Caki2 (cell line): Measurements from ENCODE around the gene KMT5B. TPM values are rescaled to one million over a fixed set of nuclear protein-coding genes. Genes with fewer than 3 reads are reported as not detected.
A peak's percentile ranks its signal among the peaks of the same experiment; 100 is the strongest.
"Not testable (repeated sequence)": the region's sequence is repeated elsewhere in the genome, so short reads cannot be mapped to it uniquely, and the experiment has no call there.

ENCODE experiments used
- DNase-seq: peaks from one replicate; pipeline ENCODE4 v3.0.0-alpha.2; 2015; ENCODE audit warnings: low read depth
- in situ Hi-C: cut with HindIII; loops from 2 replicates; pipeline ENCODE4 v1.10.0; 2016; ENCODE audit warnings: low sequenced_read_pairs, low pct_unique_long_range_greater_than_20kb, mixed read lengths
- total RNA-seq: library from RNA; depleted of rRNA; stranded (reverse); fragments of >200 nt; shearing (Covaris generic); gene quantifications from 2 replicates; pipeline ENCODE4 v1.2.3, GENCODE V29; 2014; ENCODE audit warnings: low replicate concordance; rRNA removed

KMT5B gene
- total RNA-seq: 2.2 and 3.8 TPM in 2 replicates

DNA sequence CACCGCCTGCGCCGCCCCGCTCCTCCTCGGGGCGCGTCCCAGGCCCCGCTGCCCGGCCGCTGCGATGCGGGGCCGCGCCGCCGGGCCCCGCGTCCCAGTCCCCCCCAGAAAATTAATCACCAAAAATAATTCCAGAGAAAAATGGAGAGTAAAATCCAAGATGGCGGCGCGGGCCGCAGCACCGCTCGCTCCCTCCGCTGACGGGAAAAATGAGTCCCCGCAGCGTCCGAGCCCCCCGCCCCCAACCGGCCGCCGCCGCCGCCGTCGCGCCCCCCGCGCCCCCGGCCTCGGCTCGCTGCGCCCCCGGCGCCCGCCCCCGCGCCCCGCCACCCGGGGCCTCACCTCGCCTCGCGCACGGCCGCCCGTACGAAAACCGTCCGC, at the start of gene KMT5B:
Gene KMT5B (minus strand): TSS at position 162 of the 381 bp plus-strand sequence. CDS start 23,220 bp downstream, outside the sequence.
- DNase-seq: no peak
- in situ Hi-C loops: no loop called here

DNA sequence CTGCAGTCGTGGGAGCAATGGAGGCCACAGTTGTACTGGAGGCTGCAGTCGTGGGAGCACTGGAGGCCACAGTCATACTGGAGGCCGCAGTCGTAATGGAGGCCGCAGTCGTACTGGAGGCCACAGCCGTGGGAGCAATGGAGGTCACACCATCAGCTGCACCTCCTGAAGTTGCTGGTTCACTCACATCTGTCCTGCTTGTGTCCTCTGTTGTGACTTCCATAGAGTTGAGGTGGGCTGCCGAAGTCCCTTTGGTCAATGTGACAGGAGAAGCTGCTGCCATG, 49.4 kb upstream of the KMT5B start:
- in situ Hi-C loops: no loop called here

DNA sequence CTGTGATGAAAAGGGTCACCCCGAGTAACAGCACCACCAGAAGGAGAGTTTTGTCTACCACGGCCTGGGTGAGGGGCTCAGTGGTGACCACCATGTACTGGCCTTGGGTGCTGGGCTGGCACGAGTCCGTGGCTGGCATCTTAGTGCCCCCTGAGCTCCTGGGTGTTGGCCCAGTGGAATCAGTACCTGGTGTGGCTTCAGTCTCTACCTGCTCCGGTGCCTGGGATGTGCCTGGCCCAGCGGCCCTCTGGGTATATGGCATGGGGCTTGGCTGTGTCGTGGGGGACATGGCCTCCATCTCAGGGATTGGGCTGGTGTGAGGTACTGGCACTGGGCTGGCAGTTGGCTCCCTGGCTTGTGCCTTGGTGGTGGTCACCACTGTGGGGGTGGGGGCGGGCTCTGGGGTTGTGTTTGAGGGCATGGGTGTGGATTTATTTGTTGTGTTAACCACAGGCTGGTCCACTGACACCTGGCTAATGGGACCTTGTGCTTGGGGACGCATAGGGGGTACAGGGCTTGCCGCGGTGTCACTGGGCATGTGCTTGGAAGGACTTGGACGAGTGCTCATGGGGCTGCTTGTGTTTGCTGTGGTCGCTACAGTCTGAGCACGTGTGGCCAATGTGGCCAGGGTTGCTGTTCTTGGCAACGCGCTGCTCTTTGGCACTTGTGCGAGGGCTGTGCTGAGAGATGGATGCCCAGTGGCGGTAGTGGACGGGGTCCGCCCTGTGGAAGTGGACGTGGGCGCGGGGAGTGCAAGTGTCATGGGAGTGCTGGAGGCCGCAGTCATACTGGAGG, 48.9 kb upstream of the KMT5B start:
- no peak for DNase-seq
- in situ Hi-C loops: no loop called here

More for the DNA sequence above, 49.4 kb upstream of the KMT5B start:
- no peak for DNase-seq

DNA sequence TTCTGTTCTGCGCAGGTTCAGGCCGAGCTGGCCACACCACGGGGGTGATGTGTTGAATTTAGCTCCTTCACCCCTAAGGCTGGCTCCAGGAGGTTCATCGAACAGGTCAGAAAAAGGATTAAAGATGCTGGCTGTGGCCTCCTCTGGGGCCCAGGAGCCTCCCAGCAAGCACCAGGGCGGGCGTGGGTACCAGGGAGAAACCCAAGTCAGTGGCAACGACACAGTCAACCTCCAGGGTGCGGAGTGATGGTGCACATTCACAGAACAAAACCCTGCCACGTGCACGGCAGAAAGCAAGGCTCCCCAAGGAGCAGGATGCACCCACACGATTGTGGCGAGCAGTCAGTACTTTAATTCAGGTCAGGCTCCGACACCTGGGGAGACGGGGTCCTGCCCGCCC, 47.9 kb upstream of the KMT5B start:
- in situ Hi-C loops: no loop called here
- no peak for DNase-seq

DNA sequence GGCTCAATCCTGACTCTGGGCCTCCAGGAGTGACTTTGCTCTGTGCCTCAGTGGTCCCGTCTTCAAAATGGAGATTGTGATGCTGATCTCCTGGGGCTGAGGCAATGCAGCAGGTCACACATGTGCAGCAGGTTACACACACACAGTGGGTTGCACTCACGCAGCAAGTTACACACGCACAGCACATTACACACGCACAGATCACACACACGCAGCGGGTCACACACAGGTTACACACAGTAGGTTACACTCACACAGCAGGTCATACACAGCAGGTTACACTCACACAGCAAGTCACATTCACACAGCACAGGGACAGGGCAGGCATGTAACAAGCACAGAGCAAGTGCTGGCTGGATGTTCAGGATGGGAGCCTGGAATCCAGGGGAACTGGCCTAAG, 47.4 kb upstream of the KMT5B start:
- no peak for DNase-seq
- in situ Hi-C loops: no loop called here

DNA sequence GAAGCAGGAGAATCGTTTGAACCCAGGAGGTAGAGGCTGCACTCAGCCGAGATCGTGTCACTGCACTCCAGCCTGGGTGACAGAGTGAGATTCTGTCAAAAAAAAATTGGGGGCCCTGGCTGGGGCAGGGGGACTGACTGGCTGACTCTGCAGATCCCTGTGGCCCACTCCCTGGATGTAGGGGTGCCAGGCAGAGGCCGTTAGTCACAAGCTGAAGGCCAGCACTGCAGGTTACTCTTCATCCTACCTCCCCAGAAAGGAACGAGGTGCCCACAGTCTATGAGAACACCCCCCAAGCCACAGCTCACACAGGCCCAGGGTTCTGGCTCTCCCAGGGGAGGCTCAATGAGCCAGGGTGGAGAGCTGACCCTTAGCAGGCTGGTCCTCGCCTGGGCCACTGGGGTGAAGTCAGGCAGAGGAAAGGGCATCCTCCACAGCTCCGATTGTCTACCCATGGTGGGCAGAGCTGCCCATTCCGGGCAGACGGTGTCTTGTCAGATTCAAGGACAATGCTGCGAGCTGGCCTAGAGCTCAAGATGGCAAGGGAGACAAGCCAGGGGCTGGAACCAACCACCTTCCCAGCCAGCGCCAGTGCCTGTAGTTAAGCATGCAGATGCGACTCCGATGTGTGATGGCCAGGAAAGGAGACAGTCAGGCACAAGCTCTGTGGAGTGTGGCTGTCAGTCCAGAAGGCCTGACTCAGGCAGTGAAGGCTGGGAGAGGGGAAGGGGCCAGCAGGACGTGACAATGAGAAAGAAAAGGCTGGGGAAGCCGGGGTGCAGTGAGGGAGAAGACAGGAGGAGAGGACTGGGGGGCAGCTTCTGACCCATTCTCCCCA, 46.2 kb upstream of the KMT5B start:
- in situ Hi-C loops: no loop called here

DNA sequence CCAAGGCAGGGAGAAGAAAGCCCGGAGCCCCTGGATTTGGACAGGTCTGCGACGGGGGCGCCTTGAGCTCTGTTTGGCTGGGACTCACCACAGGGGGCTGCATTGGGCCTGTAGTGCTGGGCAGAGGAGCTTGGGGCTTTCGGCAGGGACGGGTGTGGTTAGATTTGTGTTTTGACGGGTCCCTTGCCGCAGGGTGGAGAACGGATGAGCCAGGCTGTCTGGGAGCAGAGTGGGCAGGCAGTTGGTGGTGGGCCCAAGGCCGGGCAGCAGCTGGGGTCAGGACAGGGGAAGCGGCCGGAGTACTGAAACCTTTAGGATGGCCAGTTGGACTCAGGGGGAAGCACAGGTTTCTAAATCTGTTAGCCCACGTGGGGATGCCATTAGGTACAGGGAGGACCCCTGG, 45.3 kb upstream of the KMT5B start:
- DNase-seq: no peak
- in situ Hi-C loops: no loop called here

More for the DNA sequence above, 46.2 kb upstream of the KMT5B start:
- DNase-seq: no peak

DNA sequence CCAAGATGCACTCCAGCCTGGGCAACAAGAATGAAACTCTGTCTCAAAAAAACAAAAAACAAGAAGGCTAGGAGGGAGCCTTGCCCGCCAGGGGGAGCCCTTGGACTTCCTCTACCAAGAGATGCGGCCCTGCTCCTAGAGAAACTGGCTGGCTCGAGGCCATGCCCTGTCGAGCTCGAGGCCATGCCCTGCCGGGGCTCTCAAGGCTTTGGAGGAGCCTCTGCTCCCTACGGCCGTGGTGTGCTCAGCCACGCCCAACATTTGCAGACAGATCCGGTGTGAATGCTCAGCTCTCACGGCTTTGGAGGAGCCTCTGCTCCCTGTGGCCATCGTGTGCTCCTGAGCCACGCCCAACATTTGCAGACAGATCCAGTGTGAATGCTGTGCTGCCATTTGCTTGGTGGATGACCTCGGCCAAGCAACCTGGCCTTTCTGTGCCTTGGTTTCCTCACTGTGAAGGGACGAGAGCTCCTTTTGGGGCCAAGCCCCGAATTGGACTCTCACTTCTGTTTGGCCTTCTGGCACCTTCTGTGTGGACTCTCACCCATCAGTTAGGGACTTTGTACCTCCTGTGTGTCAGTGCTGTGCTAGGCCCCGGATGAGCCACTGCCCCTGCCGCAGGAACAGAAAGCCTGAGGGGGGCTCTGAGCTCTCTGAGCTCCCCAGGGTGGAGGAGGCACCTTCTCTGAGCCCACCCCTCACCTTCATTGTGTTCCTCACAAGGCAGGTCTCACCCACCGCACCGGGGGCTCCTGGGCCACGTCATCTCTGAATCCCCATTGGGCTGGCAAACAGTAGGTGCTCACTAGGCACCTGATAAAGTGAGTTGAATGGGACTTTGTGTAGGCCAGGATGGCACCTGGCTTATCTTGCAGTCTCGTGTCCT, 44.6 kb upstream of the KMT5B start:
- in situ Hi-C loops: no loop called here
- peak; percentile 72 for DNase-seq

DNA sequence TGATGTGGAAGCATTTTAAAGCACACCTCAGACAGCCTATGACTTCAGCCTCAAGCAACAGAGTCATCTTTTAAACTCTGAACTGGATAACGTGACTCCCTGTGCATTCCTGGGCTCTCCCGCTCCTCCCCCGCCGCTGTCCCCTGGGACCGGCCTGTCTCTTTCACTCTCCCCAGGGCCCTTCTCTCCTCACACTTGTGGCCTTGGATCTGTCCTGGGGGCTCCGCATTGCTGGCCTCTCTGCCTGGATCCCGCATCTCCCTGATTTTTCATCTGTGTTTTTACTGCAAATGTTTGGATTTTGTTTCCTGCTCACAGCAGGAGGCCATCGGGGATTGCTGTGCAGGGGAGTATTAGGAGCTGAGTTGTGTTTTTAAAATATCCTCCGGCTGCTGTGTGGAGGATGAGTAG, 43.2 kb upstream of the KMT5B start:
- DNase-seq: no peak
- in situ Hi-C loops: no loop called here

DNA sequence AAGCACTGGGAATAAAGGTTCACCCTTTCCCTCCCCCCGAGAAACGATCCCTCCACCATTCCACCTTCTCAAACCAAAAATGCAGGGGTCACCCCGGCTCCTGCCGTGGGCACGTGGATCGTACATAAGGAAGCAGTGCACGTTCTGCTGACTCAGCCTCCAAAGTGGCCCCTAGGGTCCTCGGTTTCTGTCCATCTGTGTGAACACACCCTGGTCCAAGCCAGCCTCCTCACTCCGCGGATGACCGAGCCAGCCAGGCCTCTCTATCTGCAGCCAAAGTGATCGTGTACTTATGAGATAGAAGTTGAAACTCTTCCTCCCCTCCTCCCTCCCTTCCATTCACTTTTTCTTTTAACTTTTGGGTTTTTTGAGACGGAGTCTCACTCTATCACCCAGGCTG, 42.4 kb upstream of the KMT5B start:
- no peak for DNase-seq
- in situ Hi-C loops: no loop called here

DNA sequence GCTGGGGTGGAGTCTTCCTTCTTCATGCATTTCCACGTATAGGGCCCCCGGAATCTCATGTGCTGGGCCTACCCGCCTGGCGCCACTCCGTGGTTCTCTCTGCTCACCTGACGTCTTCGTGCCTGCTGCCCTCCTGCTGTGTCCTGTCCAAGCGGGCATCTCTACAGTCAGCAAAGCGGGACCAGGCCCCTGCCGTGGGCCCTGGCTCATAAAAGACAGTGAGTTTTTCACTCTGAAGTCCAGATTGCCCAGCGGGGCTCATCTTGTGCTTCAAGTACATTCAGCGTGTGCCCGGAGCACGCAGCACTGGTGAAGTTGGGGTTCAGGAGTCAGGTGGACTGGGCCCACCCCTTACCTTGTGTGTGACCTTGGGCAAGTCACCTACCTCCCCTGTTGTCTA, 41.3 kb upstream of the KMT5B start:
- DNase-seq: no peak
- in situ Hi-C loops: no loop called here

DNA sequence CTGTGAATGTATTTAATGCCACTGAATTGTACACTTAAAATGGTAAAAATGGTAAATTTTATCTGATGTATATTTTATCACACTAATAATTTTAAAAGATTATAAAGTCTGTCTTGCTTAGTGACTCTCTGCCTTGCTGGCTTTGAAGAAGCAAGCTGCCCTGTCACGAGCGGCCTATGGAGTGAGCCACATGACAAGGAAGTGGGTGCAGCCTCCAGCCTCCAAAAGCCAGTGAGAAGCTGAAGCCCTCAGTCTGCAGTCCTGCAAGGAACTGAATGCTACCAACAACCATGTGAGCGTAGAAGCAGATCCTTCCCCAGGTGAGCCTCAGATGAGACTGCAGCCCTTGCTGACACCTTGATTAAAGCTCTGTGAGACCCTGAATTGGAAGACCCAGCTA, 38.7 kb upstream of the KMT5B start:
- in situ Hi-C loops: no loop called here
- DNase-seq: no peak

DNA sequence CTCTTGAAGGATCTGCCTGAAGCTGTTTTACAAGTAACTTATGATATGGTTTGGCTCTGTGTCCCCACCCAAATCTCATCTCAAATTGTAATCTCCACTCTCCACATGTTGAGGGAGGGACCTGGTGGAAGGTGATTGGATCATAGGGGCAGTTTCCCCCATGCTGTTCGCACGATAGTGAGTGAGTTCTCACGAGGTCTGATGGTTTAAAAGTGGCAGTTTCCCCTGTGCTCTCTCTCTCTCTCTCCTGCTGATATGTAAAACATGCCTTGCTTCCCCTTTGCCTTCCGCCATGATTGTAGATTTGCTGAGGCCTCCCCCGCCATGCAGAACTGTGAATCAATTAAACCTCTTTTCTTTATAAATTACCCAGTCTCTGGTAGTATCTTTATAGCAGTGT, 31.8 kb upstream of the KMT5B start:
- DNase-seq, in situ Hi-C loops: not testable (repeated sequence)

DNA sequence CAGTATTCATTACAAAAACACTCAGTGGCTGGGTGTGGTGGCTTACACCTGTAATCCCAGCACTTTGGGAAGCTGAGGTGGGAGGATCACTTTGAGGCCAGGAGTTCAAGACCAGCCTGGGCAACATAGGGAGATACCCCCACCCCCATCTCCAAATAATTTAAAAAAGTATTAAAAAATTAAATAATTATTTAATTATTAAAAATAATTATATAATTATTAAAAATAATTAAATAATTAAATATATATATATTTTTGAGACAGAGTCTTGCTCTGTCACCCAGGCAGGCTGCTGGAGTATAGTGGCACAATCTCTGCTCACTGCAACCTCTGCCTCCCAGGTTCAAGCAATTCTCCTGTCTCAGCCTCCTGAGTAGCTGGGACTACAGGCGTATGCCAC, 30.8 kb upstream of the KMT5B start:
- in situ Hi-C loops, DNase-seq: not testable (repeated sequence)

DNA sequence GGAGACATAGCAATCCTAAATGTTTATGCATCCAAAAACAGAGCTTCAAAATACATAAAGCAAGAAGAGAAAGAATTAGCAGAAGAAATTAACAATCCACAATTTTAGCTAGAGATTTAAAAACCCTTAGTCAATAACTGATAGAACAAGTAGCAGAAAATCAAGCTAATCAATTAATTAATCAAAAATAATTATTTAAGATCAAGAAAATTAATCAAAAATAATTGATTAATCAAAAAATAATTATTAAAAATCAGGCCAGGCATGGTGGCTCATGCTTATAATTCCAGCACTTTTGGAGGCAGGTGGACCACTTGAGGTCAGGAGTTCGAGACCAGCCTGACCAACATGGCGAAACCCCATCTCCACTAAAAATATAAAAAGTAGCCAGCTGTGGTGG, 29.5 kb upstream of the KMT5B start:
- no peak for DNase-seq
- in situ Hi-C loops: no loop called here

DNA sequence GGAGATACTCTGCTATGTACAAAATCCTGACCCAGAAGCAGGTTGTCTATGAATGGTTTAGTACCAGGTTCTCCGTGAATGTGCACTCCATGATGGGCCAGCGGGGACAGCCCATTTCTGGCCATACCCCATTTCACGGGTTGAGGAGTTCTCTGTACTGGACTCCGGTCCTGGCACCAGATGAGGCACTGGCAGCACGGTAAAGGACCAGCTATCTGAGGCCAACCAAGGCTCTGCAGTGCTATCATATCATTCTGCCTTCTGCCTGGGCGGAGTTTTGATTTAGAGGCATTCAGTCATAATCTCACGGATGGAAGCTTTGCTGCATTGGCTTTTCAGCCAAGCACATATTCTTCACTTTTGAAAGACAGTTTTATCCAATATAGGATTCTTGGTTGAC, 18.5 kb upstream of the KMT5B start:
- no peak for DNase-seq
- in situ Hi-C loops: no loop called here

DNA sequence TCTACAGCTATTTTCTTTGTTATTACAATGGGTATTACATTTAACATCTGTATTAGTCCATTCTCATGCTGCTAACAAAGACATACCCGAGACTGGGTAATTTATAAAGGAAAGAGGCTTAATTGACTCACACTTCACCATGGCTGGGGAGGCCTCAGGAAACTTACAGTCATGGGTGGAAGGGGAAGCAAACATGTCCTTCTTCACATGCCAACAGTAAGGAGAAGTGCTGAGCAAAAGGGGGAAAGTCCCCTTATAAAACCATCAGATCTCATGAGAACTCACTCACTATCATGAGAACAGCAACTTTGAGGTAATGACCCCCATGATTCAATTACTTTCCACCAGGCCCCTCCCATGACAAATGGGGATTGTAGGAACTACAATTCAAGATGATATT, 16.5 kb upstream of the KMT5B start:
- in situ Hi-C loops: no loop called here
- no peak for DNase-seq

DNA sequence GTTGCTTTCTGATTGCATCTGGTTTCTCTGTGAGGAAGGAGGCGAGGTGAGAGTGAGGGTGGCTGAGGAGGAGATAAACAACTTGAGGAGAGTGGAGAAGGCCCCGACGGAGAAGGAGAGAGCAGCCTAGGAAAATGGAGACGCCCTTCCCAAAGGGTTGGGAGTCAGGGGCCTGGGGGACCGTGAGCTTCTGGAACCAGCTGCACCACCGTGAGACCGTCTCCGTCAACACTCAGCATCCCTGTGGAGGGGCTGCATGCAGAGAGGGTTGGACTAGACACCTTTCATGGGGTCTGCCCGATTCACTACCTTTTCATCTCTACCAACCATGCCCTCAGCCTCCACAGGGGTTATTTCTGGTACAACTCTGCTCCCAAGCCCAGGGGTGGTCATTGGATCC, 13.3 kb upstream of the KMT5B start:
- DNase-seq: no peak
- in situ Hi-C loops: no loop called here

DNA sequence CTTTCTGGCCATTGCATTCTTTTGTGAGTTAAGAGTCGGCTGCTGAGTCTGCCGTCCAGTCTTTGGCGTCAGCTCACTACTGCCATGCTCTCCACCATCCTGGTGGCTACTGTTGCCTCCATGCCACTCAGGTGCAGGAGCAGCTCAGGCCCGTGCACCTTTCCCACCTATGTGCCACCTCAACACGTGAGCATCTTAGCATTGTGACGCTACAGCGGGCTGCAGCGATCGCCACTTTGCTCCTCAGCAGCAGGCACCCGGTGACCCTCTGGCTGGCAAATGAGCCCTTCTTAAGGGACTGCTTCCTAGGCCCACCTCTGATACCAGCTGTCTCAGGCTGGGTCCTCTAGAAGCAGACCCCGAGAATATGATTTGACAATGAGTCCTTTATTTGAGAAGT, 11.5 kb upstream of the KMT5B start:
- in situ Hi-C loops: no loop called here
- DNase-seq: no peak
